ENCODE data around the gene HACD4. TPM values are rescaled to one million over a fixed set of nuclear protein-coding genes. Genes with fewer than 3 reads are reported as not detected.

Gene HACD4
- total RNA-seq, 4 donors from 2014 or later: 13.8 to 25.0 (median 17.9) TPM

DNA sequence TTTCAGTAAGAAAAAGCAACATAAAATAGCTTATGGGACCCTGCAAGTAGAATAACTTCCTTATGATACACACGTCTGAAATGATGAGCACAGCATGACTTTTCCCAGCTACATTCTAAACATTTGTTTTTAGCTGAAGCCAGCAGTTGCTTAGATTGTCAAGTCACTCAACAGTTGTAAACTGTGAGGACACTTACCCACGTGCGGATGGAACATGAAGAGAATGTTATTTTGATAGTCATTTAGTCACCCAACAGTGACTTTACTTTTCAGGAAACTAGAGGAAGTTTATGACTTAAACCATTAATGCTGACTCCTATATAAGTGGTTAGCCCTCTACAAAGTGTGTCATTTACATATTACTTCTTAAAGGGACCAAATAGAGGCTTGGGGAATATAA lies 3.0 kb downstream of the HACD4 start:
- no peak overlapping the region for H3K4me3 ChIP-seq
- no peak for TF ChIP-seq POLR2A (IDR thresholded peaks at IDR 0.05; ENCODE audit: low read depth)
- no peak for TF ChIP-seq EP300 (IDR thresholded peaks at IDR 0.05)
- TF ChIP-seq, protein P1, sequence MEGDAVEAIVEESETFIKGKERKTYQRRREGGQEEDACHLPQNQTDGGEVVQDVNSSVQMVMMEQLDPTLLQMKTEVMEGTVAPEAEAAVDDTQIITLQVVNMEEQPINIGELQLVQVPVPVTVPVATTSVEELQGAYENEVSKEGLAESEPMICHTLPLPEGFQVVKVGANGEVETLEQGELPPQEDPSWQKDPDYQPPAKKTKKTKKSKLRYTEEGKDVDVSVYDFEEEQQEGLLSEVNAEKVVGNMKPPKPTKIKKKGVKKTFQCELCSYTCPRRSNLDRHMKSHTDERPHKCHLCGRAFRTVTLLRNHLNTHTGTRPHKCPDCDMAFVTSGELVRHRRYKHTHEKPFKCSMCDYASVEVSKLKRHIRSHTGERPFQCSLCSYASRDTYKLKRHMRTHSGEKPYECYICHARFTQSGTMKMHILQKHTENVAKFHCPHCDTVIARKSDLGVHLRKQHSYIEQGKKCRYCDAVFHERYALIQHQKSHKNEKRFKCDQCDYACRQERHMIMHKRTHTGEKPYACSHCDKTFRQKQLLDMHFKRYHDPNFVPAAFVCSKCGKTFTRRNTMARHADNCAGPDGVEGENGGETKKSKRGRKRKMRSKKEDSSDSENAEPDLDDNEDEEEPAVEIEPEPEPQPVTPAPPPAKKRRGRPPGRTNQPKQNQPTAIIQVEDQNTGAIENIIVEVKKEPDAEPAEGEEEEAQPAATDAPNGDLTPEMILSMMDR (IDR thresholded peaks at IDR 0.05): no peak
- TF ChIP-seq POLR2AphosphoS5 (IDR thresholded peaks at IDR 0.05): no peak
- intact Hi-C loops (cut with DNase I): no loop called here
- DNase-seq (ENCODE audit: extremely low spot score): no peak
- WGBS: 36% methylated on average over 3 of the region's 3 CpGs
- H3K36me3 ChIP-seq: peaks cover 0 to 3% (median 0%) of the 10 kb centered on the region in 4 donors
- H3K27me3 ChIP-seq: no peaks in the 10 kb centered on the region
- peaks cover 11 to 56% (median 47%) of the 10 kb centered on the region in 4 donors for H3K4me1 ChIP-seq
- no peaks in the 10 kb centered on the region for H3K9me3 ChIP-seq
- H3K27ac ChIP-seq (replicated peaks in 1 of 4): peak overlapping the region; percentile 29 to 91 (median 46)

DNA sequence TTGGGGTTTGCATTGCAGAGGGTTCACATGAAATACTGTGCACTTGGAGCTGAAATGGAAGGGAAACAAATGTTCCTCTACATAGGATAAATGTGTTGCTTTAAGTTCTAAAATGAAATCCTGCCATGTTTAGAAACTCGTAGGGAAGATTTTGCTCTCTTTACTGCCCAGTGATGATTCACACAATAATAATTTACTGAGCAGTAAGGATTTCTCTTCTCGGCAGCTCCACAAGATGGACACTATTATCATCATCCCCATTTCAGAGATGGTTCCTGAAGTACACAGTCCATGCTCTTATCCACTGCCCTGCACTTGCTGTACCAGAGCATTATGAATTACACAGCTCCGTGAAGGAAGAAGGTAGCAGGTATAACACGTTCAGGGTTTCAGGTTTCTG lies 4.1 kb downstream of the HACD4 start:
- H3K4me3 ChIP-seq: no peak overlapping the region
- WGBS: 66% methylated on average over 4 of the region's 4 CpGs
- H3K4me1 ChIP-seq: peaks cover 11 to 56% (median 47%) of the 10 kb centered on the region in 4 donors

DNA sequence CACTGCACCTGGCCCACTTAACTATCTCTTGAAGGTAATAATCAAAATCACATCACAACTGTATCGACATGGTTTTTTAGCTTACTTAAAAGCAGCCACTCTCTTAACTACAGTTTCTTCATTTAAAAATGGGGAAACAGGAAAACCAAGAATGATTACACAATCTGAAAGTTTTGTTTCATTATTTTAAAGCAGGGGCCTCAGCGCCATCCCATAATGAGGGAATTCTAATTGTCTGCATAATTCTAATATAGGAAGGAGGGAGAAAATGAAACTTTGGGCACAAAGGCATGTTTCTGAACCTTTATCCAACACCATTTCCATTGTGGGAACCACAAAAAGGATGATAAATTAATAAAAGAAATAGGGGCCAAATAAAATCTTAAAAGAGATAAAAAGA lies 7.6 kb downstream of the HACD4 start:
- DNase-seq (ENCODE audit: extremely low spot score): no peak
- Histone ChIP-seq H3K27ac (replicated peaks in 1 of 4) (no peak overlapping the region), H3K27me3 (no peaks in the 10 kb centered on the region), H3K9me3 (no peaks in the 10 kb centered on the region), H3K4me3 (no peak overlapping the region), H3K4me1 (peaks cover 0 to 36% (median 34%) of the 10 kb centered on the region in 4 donors), H3K36me3 (peaks cover 0 to 3% (median 0%) of the 10 kb centered on the region in 4 donors)
- WGBS: 74% methylated on average over 2 of the region's 2 CpGs
- TF ChIP-seq, protein P1 (IDR thresholded peaks at IDR 0.05): no peak
- TF ChIP-seq EP300 (IDR thresholded peaks at IDR 0.05) (no peak), POLR2AphosphoS5 (IDR thresholded peaks at IDR 0.05) (no peak), POLR2A (IDR thresholded peaks at IDR 0.05; ENCODE audit: low read depth) (no peak)
- intact Hi-C loops (cut with DNase I): no loop called here

More for the DNA sequence above, 4.1 kb downstream of the HACD4 start:
- intact Hi-C loops (cut with DNase I): no loop called here
- H3K36me3 ChIP-seq: peaks cover 0 to 3% (median 0%) of the 10 kb centered on the region in 4 donors
- DNase-seq (ENCODE audit: extremely low spot score): no peak
- TF ChIP-seq POLR2AphosphoS5 (IDR thresholded peaks at IDR 0.05): peak in 1 of 2 donors; percentile 19
- TF ChIP-seq EP300 (IDR thresholded peaks at IDR 0.05): no peak
- no peaks in the 10 kb centered on the region for H3K27me3 ChIP-seq
- peak overlapping the region; percentile 27 to 91 (median 52) for H3K27ac ChIP-seq (replicated peaks in 1 of 4)
- H3K9me3 ChIP-seq: no peaks in the 10 kb centered on the region

DNA sequence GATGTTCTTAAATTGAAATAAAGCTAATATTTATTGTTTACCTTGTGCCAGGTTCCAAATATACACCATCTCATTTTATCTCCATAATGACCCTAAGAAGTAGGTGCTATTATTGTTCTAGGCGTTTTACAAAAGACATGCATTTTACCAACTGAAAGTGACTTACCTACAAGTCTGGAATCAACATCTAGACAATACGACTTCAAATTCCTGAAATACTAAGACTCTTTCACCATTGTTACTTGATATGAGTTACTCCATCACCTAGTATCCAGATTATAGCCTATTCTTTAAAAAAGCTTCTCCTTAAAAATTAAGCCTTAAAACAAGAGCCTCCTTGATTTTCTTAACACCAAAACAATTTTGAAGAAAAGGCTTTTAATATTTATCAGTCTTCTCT lies 13.3 kb downstream of the HACD4 start:
- TF ChIP-seq EP300 (IDR thresholded peaks at IDR 0.05): no peak
- no peak for TF ChIP-seq POLR2A (IDR thresholded peaks at IDR 0.05; ENCODE audit: low read depth)
- TF ChIP-seq, protein P1 (IDR thresholded peaks at IDR 0.05): no peak
- TF ChIP-seq POLR2AphosphoS5 (IDR thresholded peaks at IDR 0.05): no peak
- Histone ChIP-seq H3K27ac (replicated peaks in 1 of 4) (no peak overlapping the region), H3K4me1 (peaks cover 11 to 35% (median 32%) of the 10 kb centered on the region in 4 donors), H3K27me3 (no peaks in the 10 kb centered on the region), H3K4me3 (no peak overlapping the region), H3K36me3 (peaks cover 0 to 5% (median 0%) of the 10 kb centered on the region in 4 donors), H3K9me3 (no peaks in the 10 kb centered on the region)
- intact Hi-C loops (cut with DNase I): no loop called here
- no peak for DNase-seq (ENCODE audit: extremely low spot score)
- WGBS: 93% methylated on average over 2 of the region's 2 CpGs

DNA sequence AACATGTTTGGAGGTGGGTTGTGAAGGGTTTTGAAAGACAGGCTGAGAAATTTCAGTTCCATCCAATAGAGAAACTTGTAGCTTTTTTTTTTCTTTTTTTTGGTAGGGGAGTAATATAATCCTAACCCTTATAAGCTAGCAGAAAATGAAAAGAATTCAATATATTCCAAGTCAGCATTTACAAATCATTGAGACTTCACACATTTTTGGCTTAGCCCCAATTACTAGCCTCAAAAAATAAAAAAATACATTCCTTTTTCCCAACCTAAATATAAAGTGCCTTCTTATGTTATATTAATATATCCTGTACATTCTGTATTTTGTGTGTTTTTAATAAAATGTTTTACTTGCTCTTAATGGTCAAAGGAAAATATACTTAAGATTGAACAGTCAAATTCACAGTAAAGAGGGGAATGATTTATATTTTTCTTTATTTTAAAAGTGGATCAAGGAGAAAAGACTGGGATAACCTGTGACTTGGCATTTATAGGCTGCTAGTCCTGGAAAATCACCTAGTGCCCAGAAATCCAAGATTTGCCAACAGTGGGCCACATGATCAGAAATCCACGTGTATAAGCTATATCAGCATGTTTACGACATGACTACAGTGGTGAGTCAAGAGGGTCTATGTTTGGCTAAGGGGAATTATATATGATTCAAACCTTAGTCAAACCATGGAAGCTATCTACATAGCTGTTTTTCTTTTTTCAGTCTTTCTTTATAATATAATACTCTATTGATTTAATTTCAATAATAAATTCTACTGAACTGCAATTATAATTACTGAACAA lies 14.5 kb downstream of the HACD4 start:
- Histone ChIP-seq H3K36me3 (peaks cover 0 to 5% (median 0%) of the 10 kb centered on the region in 4 donors), H3K27ac (replicated peaks in 1 of 4) (no peak overlapping the region), H3K27me3 (no peaks in the 10 kb centered on the region), H3K4me1 (peaks cover 11 to 35% (median 32%) of the 10 kb centered on the region in 4 donors), H3K4me3 (no peak overlapping the region), H3K9me3 (no peaks in the 10 kb centered on the region)
- no peak for DNase-seq (ENCODE audit: extremely low spot score)
- intact Hi-C loops (cut with DNase I): no loop called here
- WGBS: 58% methylated on average over 2 of the region's 2 CpGs
- TF ChIP-seq POLR2AphosphoS5 (IDR thresholded peaks at IDR 0.05) (no peak), POLR2A (IDR thresholded peaks at IDR 0.05; ENCODE audit: low read depth) (no peak), EP300 (IDR thresholded peaks at IDR 0.05) (no peak)
- TF ChIP-seq, protein P1 (IDR thresholded peaks at IDR 0.05): no peak

Measured in esophagus muscularis mucosa (tissue), 4 donors.